K562 (cell line): ENCODE data around the gene CTNNA3. TPM values are rescaled to one million over a fixed set of nuclear protein-coding genes. Genes with fewer than 3 reads are reported as not detected.

Source experiments
- ATAC-seq: fragments of 200-7000 bp; cut with Tn5 transposase; 3 replicates; pipeline ENCODE4 v1.9.1; 2020; ENCODE audit warnings: moderate library complexity
- BruUV-seq: library from RNA; stranded (reverse); fragments of 400-500 nt; replicated peaks from 2 replicates; lab custom pipeline; 2021; lab: Mats Ljungman, UMichigan
- CTCF ChIA-PET: fragments of 300-600 bp; formaldehyde crosslinking; extraction: SDS; loops from one replicate; lab custom pipeline; 2021; ENCODE audit warnings: low intra/inter-chr PET ratio; lab: Yijun Ruan, JAX
- POLR2A ChIA-PET: fragments of 300-600, 350-650 bp; sonication (Branson Sonifier 250); formaldehyde crosslinking; extraction: SDS; loops from one replicate; lab custom pipeline; 2021; ENCODE audit warnings: antibody characterized with exemption, inconsistent platforms; lab: Yijun Ruan, JAX
- DNase-seq, 4 experiments: peaks; one replicate each; pipeline versions ENCODE4 v3.0.0 to v3.0.0-alpha.2; 2011 to 2018; ENCODE audit warnings: low spot score in 3 of 4, mixed read lengths in 3 of 4; ENCODE audit errors: extremely low read depth in 1 of 4
- FAIRE-seq: peaks from 2 replicates; lab custom pipeline; 2011; peaks lifted over from hg19 to GRCh38; lab: Jason Lieb, UNC
- H2AFZ ChIP-seq: 2 replicates; pipeline ENCODE4 v1.6.0; 2011; ENCODE audit warnings: low read depth, low read length, control low read depth, inconsistent platforms
- H3K27ac ChIP-seq: fragments of 200-600 bp; 3 replicates; pipeline ENCODE4 v1.8.0; 2011; ENCODE audit warnings: low read depth, mild to moderate bottlenecking, control low read depth, inconsistent platforms, low read length, moderate library complexity, mixed read lengths; ENCODE audit errors: extremely low read depth
- H3K27me3 ChIP-seq, 2 experiments: fragments of 300-600 bp in 1 of 2; 2 replicates in 1 of 2; 3 replicates in 1 of 2; pipeline versions ENCODE4 v1.6.0 to v1.8.0; 2011; ENCODE audit warnings: inconsistent platforms in 2 of 2, low read length in 2 of 2, mild to moderate bottlenecking in 1 of 2, mixed read lengths in 1 of 2, moderate library complexity in 1 of 2; ENCODE audit not compliant: control insufficient read depth in 2 of 2, insufficient read depth in 2 of 2
- H3K36me3 ChIP-seq: fragments of 300-600 bp; 3 replicates; pipeline ENCODE4 v1.8.0; 2011; ENCODE audit warnings: mild to moderate bottlenecking, low read length, inconsistent platforms; ENCODE audit not compliant: control insufficient read depth, insufficient read depth
- H3K4me1 ChIP-seq, 2 experiments: fragments of 200-600 bp in 1 of 2; replicated peaks in 1 of 2; 2 replicates in 1 of 2; 3 replicates in 1 of 2; pipeline versions ENCODE4 v1.5.1 to v1.8.0; 2011; ENCODE audit warnings: inconsistent platforms in 2 of 2, low read length in 2 of 2, mild to moderate bottlenecking in 1 of 2, mixed read lengths in 1 of 2, moderate library complexity in 1 of 2; ENCODE audit not compliant: control insufficient read depth in 2 of 2, insufficient read depth in 2 of 2
- H3K4me2 ChIP-seq: 2 replicates; pipeline ENCODE4 v1.6.1; 2011; ENCODE audit warnings: low read length, control low read depth, inconsistent platforms, mixed read lengths; ENCODE audit not compliant: insufficient read depth
- H3K4me3 ChIP-seq: fragments of 200-600 bp; sonication (generic), shearing (Covaris generic); 2 replicates; pipeline ENCODE4 v1.5.1; 2016; ENCODE audit warnings: control low read depth, inconsistent platforms
- H3K79me2 ChIP-seq: fragments of 200-600 bp; 3 replicates; pipeline ENCODE4 v1.8.0; 2011; ENCODE audit warnings: low read length, inconsistent platforms; ENCODE audit not compliant: control insufficient read depth, insufficient read depth
- H3K9ac ChIP-seq, 2 experiments: 2 replicates each; pipeline versions ENCODE4 v1.6.0 to v1.6.1; 2011; ENCODE audit warnings: low read depth in 2 of 2, low read length in 2 of 2, control low read depth in 1 of 2, inconsistent platforms in 1 of 2, mild to moderate bottlenecking in 1 of 2, mixed read lengths in 1 of 2; ENCODE audit not compliant: insufficient read depth in 1 of 2
- H3K9me1 ChIP-seq: one replicate; pipeline ENCODE4 v1.6.0; 2011; ENCODE audit warnings: inconsistent platforms, mild to moderate bottlenecking, low read length, moderate library complexity; ENCODE audit not compliant: control insufficient read depth, insufficient read depth
- H3K9me3 ChIP-seq: replicated peaks from 2 replicates; pipeline ENCODE4 v1.5.1; 2011; ENCODE audit warnings: low read depth, low read length, inconsistent platforms; ENCODE audit not compliant: control insufficient read depth, insufficient read depth
- H4K20me1 ChIP-seq: replicated peaks from 2 replicates; pipeline ENCODE4 v1.6.1; 2011; ENCODE audit warnings: low read length, inconsistent platforms, mixed read lengths; ENCODE audit not compliant: control insufficient read depth, insufficient read depth
- ADNP ChIP-seq: fragments of 200-800 bp; sonication (Bioruptor generic); IDR thresholded peaks from 2 replicates; pipeline ENCODE4 v1.6.1; 2016; ENCODE audit warnings: missing genetic modification characterization, missing compliant biosample characterization
- HDAC3 ChIP-seq: fragments of 450-650 bp; IDR thresholded peaks from 2 replicates; pipeline ENCODE4 v1.6.1; 2018; ENCODE audit warnings: borderline replicate concordance, mild to moderate bottlenecking, moderate library complexity; ENCODE audit not compliant: partially characterized antibody
- MCM7 ChIP-seq, 2 experiments: fragments of 450-650 bp; IDR thresholded peaks; 2 replicates each; pipeline ENCODE4 v1.6.1; 2016 to 2018
- SMARCA4 ChIP-seq: fragments of 450-650 bp; IDR thresholded peaks from 2 replicates; pipeline ENCODE4 v1.6.1; 2016
- SP2 ChIP-seq: IDR thresholded peaks from 2 replicates; pipeline ENCODE4 v1.6.1; 2011; ENCODE audit warnings: mild to moderate bottlenecking, low read depth, low read length, moderate library complexity; ENCODE audit not compliant: poor library complexity, severe bottlenecking; ENCODE audit errors: extremely low read depth
- SRF ChIP-seq, 2 experiments: fragments of 250-450, 450-650 bp in 1 of 2; sonication (Bioruptor Pico) in 1 of 2; sonication (generic) in 1 of 2; formaldehyde crosslinking; IDR thresholded peaks; 2 replicates each; pipeline versions ENCODE4 v1.5.0 to v1.5.1; 2020 to 2022; ENCODE audit warnings: mild to moderate bottlenecking in 1 of 2, missing genetic modification reagents in 1 of 2
- TEAD1 ChIP-seq, 2 experiments: fragments of 450-650 bp in 1 of 2; sonication (generic) in 1 of 2; formaldehyde crosslinking; IDR thresholded peaks; 2 replicates each; pipeline versions ENCODE4 v1.4.0 to v1.8.0; 2020 to 2022; ENCODE audit warnings: mild to moderate bottlenecking in 2 of 2, missing genetic modification reagents in 1 of 2
- TEAD4 ChIP-seq, 2 experiments: sonication (generic) in 1 of 2; formaldehyde crosslinking in 1 of 2; IDR thresholded peaks; 2 replicates each; pipeline versions ENCODE4 v1.6.1 to v1.8.0; 2012 to 2022; ENCODE audit warnings: borderline replicate concordance in 1 of 2, inconsistent platforms in 1 of 2, low read length in 1 of 2, mild to moderate bottlenecking in 1 of 2, missing genetic modification reagents in 1 of 2
- TSC22D4 ChIP-seq: fragments of 450-650 bp; IDR thresholded peaks from 2 replicates; pipeline ENCODE4 v1.6.1; 2016; ENCODE audit warnings: missing genetic modification characterization, missing biosample characterization, control low read depth
- ZFPM2 ChIP-seq: fragments of 250-450 bp; sonication (Bioruptor Pico); IDR thresholded peaks from 2 replicates; pipeline ENCODE4 v1.5.1; 2022; ENCODE audit warnings: mild to moderate bottlenecking
- ZNF444 ChIP-seq: fragments of 250-450 bp; sonication (Bioruptor Pico); IDR thresholded peaks from 2 replicates; pipeline ENCODE4 v1.4.0; 2020; ENCODE audit warnings: mild to moderate bottlenecking, moderate library complexity
- ZNF75A ChIP-seq: fragments of 450-650 bp; formaldehyde crosslinking; IDR thresholded peaks from 2 replicates; pipeline ENCODE4 v1.4.0; 2020; ENCODE audit warnings: mild to moderate bottlenecking
- in situ Hi-C: fragments of 300-500 bp; cut with MboI; formaldehyde crosslinking; loops from 4 replicates; pipeline ENCODE4 v1.15.0; 2018; ENCODE audit warnings: inconsistent platforms, mixed read lengths
- intact Hi-C: fragments of 100-400 bp; cut with micrococcal nuclease; formaldehyde crosslinking; loops from 2 replicates; pipeline ENCODE4 v1.14.2; 2022
- polyA plus RNA-seq, 8 experiments: library from polyadenylated mRNA; depleted of rRNA in 4 of 8; stranded (reverse) in 5 of 8; unstranded in 3 of 8; fragments of >200 nt; fragmentation: Nextera tagmentation in 2 of 8; fragmentation: Illumina TruSeq in 1 of 8; extraction: Ambion mirVana in 2 of 8; extraction: Trizol in 1 of 8; gene quantifications; 2 replicates each; pipeline versions ENCODE4 v1.2.1 to v1.2.3, GENCODE V29; 2011 to 2014; ENCODE audit warnings: inconsistent platforms in 1 of 8, missing spikeins in 1 of 8
- total RNA-seq, 7 experiments: library from RNA; depleted of rRNA in 6 of 7; stranded (reverse); fragments of >200 nt in 6 of 7; fragmentation: Illumina TruSeq in 2 of 7; extraction: Trizol in 2 of 7; gene quantifications; 2 replicates each; pipeline versions ENCODE4 v1.2.1 to v1.2.3, GENCODE V29; 2011 to 2021; ENCODE audit warnings: low replicate concordance in 1 of 7
- TF ChIP-seq, protein P1 (sequence below): fragments of 250-450 bp; sonication (Bioruptor Pico); IDR thresholded peaks from 2 replicates; pipeline ENCODE4 v1.4.0; 2020; ENCODE audit warnings: mild to moderate bottlenecking, moderate library complexity
- TF ChIP-seq, protein P2 (sequence below): IDR thresholded peaks from 2 replicates; pipeline ENCODE4 v1.6.1; 2014; ENCODE audit warnings: antibody characterized with exemption
- TF ChIP-seq, protein P3 (sequence below): fragments of 250-450 bp; sonication (Bioruptor Pico); IDR thresholded peaks from 2 replicates; pipeline ENCODE4 v1.4.0; 2020; ENCODE audit warnings: mild to moderate bottlenecking, moderate library complexity, borderline replicate concordance

CTNNA3 gene
- total and polyA plus RNA-seq, 9 of the 15 experiments (the other 6 are each of a cell fraction or from before 2014, with no cell fraction given): 0.04 TPM; not detected in 8

DNA sequence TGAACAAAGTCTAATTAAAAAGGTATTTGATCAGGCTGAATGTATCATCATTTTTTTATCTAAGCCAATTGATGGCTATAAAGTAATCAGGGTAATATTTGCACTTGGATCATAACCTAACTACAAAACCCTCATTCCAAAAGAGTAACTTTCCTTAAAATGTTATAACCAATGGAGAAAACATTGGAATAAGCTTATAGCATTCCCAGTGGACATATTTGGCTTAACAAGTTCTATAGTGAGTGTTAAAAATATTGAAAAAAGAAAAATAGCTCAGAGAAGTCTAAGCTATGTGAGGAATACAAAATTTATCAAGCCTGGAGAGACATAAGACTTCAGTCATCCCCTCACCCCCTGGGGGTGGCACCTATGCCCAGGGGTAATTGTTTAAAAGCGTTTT is 411.4 kb downstream of the CTNNA3 start (continued):
- TF ChIP-seq, protein P1, sequence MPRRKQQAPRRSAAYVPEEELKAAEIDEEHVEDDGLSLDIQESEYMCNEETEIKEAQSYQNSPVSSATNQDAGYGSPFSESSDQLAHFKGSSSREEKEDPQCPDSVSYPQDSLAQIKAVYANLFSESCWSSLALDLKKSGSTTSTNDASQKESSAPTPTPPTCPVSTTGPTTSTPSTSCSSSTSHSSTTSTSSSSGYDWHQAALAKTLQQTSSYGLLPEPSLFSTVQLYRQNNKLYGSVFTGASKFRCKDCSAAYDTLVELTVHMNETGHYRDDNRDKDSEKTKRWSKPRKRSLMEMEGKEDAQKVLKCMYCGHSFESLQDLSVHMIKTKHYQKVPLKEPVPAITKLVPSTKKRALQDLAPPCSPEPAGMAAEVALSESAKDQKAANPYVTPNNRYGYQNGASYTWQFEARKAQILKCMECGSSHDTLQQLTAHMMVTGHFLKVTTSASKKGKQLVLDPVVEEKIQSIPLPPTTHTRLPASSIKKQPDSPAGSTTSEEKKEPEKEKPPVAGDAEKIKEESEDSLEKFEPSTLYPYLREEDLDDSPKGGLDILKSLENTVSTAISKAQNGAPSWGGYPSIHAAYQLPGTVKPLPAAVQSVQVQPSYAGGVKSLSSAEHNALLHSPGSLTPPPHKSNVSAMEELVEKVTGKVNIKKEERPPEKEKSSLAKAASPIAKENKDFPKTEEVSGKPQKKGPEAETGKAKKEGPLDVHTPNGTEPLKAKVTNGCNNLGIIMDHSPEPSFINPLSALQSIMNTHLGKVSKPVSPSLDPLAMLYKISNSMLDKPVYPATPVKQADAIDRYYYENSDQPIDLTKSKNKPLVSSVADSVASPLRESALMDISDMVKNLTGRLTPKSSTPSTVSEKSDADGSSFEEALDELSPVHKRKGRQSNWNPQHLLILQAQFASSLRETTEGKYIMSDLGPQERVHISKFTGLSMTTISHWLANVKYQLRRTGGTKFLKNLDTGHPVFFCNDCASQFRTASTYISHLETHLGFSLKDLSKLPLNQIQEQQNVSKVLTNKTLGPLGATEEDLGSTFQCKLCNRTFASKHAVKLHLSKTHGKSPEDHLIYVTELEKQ (CRISPR knock-in tag): no peak
- TF ChIP-seq MCM7 (IDR thresholded peaks at IDR 0.05) (no peak), TEAD1 (CRISPR knock-in tag; IDR thresholded peaks at IDR 0.05) (no peak), SP2 (no peak)

DNA sequence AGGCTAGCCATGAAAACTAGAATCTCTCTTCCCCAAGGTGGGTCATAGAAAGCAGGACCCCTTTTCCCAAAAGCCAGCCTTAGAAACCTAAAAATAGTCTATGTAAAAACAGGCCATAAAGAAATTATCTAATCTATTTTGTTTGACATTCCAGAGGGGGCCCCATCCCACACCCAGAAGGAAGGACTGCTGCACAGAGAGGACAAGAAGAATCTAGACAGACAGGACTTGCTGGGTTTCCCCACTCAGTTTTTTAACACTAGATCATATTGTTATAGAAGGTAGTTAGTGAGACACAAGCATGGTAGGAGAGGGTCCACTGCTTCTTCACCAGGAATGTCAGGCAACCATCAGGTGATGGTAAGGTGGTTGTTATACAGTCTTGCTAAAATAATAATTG is 413.1 kb downstream of the CTNNA3 start:
- Histone ChIP-seq H3K27ac (no peak overlapping the region), H4K20me1 (no peaks in the 10 kb centered on the region), H3K4me3 (no peak overlapping the region), H3K79me2 (no peaks in the 10 kb centered on the region), H3K36me3 (no peaks in the 10 kb centered on the region), H3K9me1 (no peaks in the 10 kb centered on the region), H3K9me3 (no peaks in the 10 kb centered on the region; the same call in 1 of the 2 replicates), H3K4me1 (no peaks in the 10 kb centered on the region), H3K27me3 (no peaks in the 10 kb centered on the region), H3K4me2 (no peak overlapping the region), H2AFZ (no peak overlapping the region), H3K9ac (no peak overlapping the region)
- in situ Hi-C loops (no loop called here), intact Hi-C loops (no loop called here)
- ChIA-PET CTCF (no interaction called here), POLR2A (no interaction called here)
- ATAC-seq (no peak), DNase-seq (no peak), FAIRE-seq (no peak)
- no TSS peak for BruUV-seq
- TF ChIP-seq ZFPM2: no peak
- TF ChIP-seq SRF (CRISPR knock-in tag; IDR thresholded peaks at IDR 0.05): no peak
- no peak for TF ChIP-seq TSC22D4 (tag)
- TF ChIP-seq TEAD4 (IDR thresholded peaks at IDR 0.05; ENCODE audit: low read length): no peak
- TF ChIP-seq TEAD4 (CRISPR knock-in tag; IDR thresholded peaks at IDR 0.05; ENCODE audit: borderline replicate concordance): no peak
- no peak for TF ChIP-seq ZNF75A (CRISPR knock-in tag)
- TF ChIP-seq, protein P2, sequence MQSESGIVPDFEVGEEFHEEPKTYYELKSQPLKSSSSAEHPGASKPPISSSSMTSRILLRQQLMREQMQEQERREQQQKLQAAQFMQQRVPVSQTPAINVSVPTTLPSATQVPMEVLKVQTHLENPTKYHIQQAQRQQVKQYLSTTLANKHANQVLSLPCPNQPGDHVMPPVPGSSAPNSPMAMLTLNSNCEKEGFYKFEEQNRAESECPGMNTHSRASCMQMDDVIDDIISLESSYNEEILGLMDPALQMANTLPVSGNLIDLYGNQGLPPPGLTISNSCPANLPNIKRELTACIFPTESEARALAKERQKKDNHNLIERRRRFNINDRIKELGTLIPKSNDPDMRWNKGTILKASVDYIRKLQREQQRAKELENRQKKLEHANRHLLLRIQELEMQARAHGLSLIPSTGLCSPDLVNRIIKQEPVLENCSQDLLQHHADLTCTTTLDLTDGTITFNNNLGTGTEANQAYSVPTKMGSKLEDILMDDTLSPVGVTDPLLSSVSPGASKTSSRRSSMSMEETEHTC: no peak
- TF ChIP-seq ADNP (tag): no peak
- no peak for TF ChIP-seq SMARCA4
- TF ChIP-seq ZNF444 (CRISPR knock-in tag): no peak
- no peak for TF ChIP-seq HDAC3
- TF ChIP-seq, protein P3, sequence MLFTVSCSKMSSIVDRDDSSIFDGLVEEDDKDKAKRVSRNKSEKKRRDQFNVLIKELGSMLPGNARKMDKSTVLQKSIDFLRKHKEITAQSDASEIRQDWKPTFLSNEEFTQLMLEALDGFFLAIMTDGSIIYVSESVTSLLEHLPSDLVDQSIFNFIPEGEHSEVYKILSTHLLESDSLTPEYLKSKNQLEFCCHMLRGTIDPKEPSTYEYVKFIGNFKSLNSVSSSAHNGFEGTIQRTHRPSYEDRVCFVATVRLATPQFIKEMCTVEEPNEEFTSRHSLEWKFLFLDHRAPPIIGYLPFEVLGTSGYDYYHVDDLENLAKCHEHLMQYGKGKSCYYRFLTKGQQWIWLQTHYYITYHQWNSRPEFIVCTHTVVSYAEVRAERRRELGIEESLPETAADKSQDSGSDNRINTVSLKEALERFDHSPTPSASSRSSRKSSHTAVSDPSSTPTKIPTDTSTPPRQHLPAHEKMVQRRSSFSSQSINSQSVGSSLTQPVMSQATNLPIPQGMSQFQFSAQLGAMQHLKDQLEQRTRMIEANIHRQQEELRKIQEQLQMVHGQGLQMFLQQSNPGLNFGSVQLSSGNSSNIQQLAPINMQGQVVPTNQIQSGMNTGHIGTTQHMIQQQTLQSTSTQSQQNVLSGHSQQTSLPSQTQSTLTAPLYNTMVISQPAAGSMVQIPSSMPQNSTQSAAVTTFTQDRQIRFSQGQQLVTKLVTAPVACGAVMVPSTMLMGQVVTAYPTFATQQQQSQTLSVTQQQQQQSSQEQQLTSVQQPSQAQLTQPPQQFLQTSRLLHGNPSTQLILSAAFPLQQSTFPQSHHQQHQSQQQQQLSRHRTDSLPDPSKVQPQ: no peak
